DMS53 treated with DMSO at 0.1 percent for 48 hours (cell line): ENCODE measurements around the gene PRSS1.
"Not testable (repeated sequence)": the region's sequence is repeated elsewhere in the genome, so short reads cannot be mapped to it uniquely, and the experiment has no call there.

Experiments used
- DNase-seq: peaks from one replicate; lab custom pipeline; 2025; ENCODE audit not compliant: unreplicated experiment; lab: John Stamatoyannopoulos, UW

Gene PRSS1

GRCh38 chr7:142749218-142749993 lies at the start of gene PRSS1:
PRSS1 (plus strand) TSS chr7:142749472; CDS start chr7:142749485, 13 bp downstream.
- no peak for DNase-seq

DNA sequence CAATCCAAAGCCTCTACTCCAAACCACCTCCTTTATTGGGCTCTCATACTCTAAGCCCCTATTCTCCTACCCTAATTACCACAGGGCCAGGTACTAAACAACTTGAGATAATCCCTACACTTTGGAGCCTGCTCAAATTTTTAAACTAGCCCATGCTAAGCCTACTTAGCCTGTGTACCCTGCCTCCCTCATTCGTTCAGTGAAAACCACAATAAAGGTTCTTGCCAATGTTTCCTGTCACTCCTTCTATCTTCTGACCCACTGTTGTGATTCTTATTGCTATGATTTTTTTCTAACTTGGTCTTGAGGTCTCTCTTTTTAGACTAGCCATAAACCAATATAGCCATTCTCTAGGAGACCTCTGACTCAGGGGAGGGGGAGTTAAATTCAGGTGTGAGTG lies 48.3 kb upstream of the PRSS1 start:
- not testable (repeated sequence) for DNase-seq

- DNase-seq: no peak
These were observed 45.5 kb upstream of the PRSS1 start for GRCh38 chr7:142703655-142704305.

DNA sequence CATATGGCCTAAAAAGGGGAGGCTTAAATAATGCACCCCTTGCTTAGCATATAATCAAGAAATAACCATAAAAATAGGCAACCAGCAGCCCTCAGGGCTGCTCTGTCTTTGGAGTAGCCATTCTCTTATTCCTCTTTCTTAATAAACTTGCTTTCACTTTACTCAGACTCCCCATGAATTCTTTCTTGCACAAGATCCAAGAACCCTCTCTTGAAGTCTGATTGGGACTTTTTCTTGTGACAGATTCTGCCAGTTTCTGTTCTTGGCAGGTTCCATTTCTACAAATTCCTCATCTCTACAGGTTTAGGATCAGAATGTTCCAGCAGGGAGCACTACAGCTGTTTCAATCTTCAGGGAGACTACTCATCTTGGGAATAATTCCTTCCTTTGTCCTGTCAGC lies 40.5 kb upstream of the PRSS1 start:
- DNase-seq: not testable (repeated sequence)

GRCh38 chr7:142709921-142710320 lies 39.4 kb upstream of the PRSS1 start:
- no peak for DNase-seq

DNA sequence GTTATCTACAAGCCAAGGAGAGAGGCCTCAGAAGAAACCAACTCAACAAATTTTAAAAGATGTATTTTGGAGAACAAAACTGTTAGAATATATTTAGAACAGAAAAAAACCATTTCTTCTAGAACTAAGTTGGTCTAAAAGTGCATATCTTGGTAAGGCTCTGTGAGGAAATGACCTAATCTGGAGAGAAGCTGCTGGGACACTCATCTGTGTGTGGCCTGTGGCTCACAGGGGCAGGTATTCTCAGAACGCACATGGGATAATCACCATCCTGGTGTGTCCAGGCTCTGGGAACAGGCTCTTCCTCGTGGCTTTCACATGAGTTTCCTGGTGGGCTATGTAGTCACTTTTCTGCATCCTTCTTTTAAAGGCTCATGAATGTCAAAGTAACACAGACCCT lies 38.1 kb upstream of the PRSS1 start:
- no peak for DNase-seq

- DNase-seq: no peak
These were observed 37.3 kb upstream of the PRSS1 start for GRCh38 chr7:142711746-142712616.

DNA sequence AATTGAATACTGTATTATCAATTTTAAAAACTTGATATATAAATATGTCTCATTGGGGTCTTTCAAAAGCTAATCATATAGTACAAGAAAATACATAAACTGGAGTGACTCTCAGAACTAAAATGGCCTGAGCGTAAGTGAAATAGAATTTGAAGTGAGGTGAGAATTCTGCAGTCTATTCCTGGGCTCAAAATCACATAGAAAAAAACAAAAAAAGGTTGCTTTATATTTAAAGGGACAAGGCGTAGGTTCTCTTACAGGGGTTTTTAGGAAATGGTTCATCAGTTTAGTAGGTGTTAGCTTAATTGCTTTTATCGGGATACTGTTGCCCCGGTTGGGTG lies 36.7 kb upstream of the PRSS1 start:
- DNase-seq: no peak

DNA sequence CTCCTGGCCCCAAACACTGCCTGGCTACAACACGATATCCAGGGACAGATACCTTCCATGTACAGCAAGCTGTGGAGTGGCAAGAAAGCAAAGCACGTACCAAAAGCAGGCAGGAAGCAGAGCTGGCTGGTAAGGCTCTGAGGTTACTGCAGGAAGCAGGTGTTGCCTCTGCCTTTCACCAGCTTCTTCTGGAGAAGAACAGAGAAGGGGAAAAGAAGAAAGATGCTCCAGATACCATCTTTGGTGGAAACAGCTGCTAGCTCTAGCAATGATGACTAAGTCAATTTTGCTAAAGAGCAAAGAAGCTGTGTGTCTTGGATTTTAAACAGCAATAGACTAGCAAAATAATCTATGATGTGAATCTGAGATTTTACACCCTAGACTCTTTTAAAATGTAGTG lies 34.9 kb upstream of the PRSS1 start:
- DNase-seq: no peak

GRCh38 chr7:142716596-142716995 lies 32.7 kb upstream of the PRSS1 start:
- DNase-seq: no peak

DNA sequence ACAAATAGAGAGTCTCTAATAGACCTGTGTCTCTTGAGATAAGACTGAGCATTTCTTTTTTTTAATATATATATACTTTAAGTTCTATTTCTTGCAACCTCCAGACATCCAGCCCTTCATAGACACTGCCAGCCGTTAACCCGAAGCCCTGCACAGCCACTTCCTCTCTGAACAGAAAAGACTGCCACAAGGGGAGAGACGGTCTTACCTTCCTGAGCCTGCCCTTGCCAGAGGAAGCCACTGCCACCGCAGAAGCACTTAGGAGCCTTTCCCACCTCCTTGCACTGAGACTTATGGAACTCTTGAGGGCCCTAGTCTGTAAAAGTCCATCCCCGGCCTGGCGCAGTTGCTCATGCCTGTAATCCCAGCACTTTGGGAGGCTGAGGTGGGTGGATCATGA lies 31.8 kb upstream of the PRSS1 start:
- no peak for DNase-seq

GRCh38 chr7:142718313-142718712 lies 31.0 kb upstream of the PRSS1 start:
- DNase-seq: no peak

GRCh38 chr7:142720172-142720773 lies 29.0 kb upstream of the PRSS1 start:
- DNase-seq: no peak

- no peak for DNase-seq
These were observed 28.3 kb upstream of the PRSS1 start for GRCh38 chr7:142720986-142721385.

- no peak for DNase-seq
These were observed 27.0 kb upstream of the PRSS1 start for GRCh38 chr7:142722248-142722794.

- DNase-seq: no peak
These were observed 16.0 kb upstream of the PRSS1 start for GRCh38 chr7:142733271-142733670.

DNA sequence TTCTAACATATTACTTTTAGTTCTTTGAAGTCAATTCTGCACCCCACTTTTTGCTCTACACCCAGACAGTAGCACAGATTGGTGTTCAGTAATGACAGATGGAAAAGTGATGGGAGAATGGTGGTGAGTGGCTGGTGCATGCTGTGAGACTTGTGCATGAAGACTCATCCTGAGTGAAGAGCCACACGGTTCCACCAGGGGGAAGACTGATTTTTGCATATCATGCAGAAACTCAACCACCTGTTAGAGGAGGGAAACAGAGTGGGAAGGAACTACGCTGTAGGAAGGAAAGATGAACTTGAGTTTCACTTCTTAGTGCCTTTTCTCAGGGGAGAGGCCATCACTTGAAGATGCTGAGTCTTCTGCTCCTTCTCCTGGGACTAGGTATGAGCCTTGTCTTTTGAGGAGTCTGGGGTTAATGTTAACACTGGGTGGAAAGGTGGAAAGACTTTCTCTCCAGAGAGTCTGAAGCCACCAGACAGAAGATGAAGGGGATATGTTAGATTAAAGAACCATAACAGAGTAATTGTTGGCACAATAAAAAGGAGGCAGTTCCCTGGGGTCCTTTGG lies 9.3 kb upstream of the PRSS1 start:
- no peak for DNase-seq

GRCh38 chr7:142740786-142741185 lies 8.5 kb upstream of the PRSS1 start:
- no peak for DNase-seq

DNA sequence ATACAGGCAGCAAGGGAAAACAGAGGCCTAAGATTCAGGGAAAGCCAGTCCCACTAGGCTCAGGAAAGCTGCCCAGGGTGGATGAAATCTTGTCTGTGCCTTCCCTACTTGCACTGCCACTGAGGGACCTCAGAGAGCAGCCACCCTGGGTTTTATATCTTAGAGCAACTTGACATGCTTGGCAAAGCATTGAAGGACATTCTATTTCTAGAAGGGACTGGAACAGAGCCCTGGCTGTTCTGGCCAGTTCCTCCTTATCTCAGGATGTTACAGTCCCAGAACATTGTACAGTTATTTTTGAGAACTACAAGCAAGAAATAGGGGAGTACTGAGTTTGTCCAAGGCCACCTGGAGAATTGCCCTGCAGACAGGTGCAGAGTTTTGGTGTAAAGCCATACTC lies 7.3 kb upstream of the PRSS1 start:
- DNase-seq: not testable (repeated sequence)

- DNase-seq: no peak
These were observed 4.1 kb upstream of the PRSS1 start for GRCh38 chr7:142745091-142745635.
